GM13976 (cell line): ENCODE data around the gene NUSAP1.
"Not testable (repeated sequence)": the region's sequence is repeated elsewhere in the genome, so short reads cannot be mapped to it uniquely, and the experiment has no call there.

Source experiments
- DNase-seq: peaks from one replicate; pipeline ENCODE4 v3.0.0; 2012; ENCODE audit warnings: low spot score
- CTCF ChIP-seq: IDR thresholded peaks from 2 replicates; pipeline ENCODE4 v1.5.1; 2012; ENCODE audit warnings: borderline replicate concordance, mild to moderate bottlenecking; ENCODE audit not compliant: insufficient read depth; ENCODE audit errors: extremely low read depth, missing control alignments, control extremely low read depth
- in situ Hi-C: fragments of 300-500 bp; cut with MboI; formaldehyde crosslinking; loops from one replicate; pipeline ENCODE4 v1.12.0; 2022; ENCODE audit warnings: low sequenced_read_pairs, mixed read lengths, inconsistent platforms; ENCODE audit not compliant: unreplicated experiment

Gene NUSAP1

DNA sequence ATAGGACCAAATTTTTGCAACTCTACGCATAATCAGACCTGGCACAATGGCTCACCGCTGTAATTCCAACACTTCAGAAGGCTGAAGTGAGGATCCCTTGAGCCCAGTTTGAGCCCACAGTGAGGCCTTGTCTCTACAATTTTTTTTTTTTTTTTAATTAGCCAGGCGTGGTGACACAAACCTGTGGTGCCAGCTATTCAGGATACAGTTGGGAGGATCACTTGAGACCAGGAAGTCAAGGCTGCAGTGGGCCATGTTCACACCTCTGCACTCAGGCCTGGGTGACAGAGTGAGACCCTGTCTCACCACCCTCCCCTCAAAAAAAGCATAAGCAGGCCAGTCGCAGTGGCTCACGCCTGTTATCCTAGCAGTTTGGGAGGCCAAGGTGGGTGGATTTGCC is 25.0 kb upstream of the NUSAP1 start:
- in situ Hi-C loops, result no loop called here

GRCh38 chr15:41309226-41309905 is 23.3 kb upstream of the NUSAP1 start:
- no peak for TF ChIP-seq CTCF
- DNase-seq, result no peak
- in situ Hi-C loops, result no loop called here

More for the DNA sequence above, 25.0 kb upstream of the NUSAP1 start:
- DNase-seq, result no peak
- no peak for TF ChIP-seq CTCF

DNA sequence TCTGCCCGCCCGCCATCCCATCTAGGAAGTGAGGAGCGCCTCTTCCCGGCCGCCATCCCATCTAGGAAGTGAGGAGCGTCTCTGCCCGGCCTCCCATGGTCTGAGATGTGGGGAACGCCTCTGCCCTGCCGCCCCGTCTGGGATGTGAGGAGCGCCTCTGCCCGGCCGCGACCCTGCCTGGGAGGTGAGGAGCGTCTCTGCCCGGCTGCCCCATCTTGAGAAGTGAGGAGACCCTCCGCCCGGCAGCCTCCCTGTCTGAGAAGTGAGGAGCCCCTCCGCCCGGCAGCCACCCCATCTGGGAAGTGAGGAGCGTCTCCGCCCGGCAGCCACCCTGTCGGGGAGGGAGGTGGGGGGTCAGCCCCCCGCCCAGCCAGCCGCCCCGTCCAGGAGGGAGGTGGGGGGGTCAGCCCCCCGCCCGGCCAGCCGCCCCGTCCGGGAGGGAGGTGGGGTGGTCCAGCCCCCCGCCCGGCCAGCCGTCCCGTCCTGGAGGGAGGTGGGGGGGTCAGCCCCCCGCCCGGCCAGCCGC is 11.8 kb upstream of the NUSAP1 start:
- in situ Hi-C loops, DNase-seq: not testable (repeated sequence)

- in situ Hi-C loops, result no loop called here
- TF ChIP-seq CTCF, result no peak
- no peak for DNase-seq
Observed at GRCh38 chr15:41323611-41324010, 9.1 kb upstream of the NUSAP1 start.

GRCh38 chr15:41331281-41331680 is 1.4 kb upstream of the NUSAP1 start:
- in situ Hi-C loops, result no loop called here
- DNase-seq, result no peak
- TF ChIP-seq CTCF, result no peak

- TF ChIP-seq CTCF, result peak; percentile 52
- DNase-seq, result no peak
- in situ Hi-C loops, result no loop called here
Observed at GRCh38 chr15:41331833-41332193, 868 bp upstream of the NUSAP1 start.

DNA sequence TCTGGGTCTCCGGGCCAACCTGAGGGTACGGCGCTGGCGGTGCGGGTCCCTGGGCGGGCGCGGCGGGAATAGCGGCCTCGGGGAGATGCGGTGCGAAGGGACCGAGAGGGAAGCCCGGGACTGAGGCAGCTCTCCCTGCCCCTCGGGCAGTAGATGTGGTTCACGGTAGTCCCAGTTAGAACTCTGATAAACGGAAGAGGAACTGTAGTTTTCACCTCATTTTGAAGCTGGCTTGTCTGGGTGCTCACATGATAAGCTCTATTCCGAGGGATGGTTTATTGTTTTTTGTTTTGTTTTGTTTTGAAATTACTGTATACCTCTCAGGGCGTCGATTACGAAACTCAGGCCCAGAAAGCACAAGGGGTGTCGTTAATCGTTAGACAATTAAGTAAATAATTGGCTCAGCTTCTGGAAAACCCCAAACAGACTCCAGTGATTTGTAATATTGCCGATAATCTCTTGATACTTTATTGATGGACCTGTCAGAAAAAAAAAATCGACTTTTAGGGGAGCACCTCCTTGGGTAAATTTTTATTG is 413 bp downstream of the NUSAP1 start:
- no peak for TF ChIP-seq CTCF
- in situ Hi-C loops, result no loop called here
- peak; percentile 51 for DNase-seq
